ENCODE results near the gene NUDT2. TPM values are rescaled to one million over a fixed set of nuclear protein-coding genes. Genes with fewer than 3 reads are reported as not detected.

NUDT2 gene
- total and polyA plus RNA-seq, 2 donors (not counting 1 experiment from before 2014, with no cell fraction given), result 47.1 to 50.8 TPM

DNA sequence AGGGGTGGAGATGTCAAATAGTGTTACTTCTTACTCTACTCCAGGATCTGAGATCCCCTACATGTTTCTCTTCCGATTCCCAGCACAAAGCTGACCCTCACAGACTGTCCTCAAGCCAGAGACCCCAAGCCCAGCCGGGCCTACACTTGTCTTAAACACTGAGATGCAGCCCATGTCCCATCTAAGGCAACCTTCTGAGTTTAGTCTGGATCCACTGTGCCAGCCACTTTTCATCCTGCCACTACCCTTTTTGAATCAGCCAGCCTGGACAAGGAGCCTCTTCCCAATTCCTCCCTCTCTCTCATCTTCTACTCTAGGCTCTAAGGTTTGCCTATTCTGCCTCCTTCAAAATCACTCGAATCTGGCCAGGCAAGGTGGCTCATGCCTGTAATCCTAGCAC, 53.5 kb downstream of the NUDT2 start:
- Histone ChIP-seq H3K9ac (ENCODE audit: insufficient read depth, low read length) (no peak overlapping the region), H2AFZ (ENCODE audit: low read length) (no peak overlapping the region), H3K27me3 (ENCODE audit: control insufficient read depth, insufficient read depth, low read length) (peaks cover 6% of the 10 kb centered on the region), H3K4me1 (ENCODE audit: control insufficient read depth, extremely low read depth, insufficient read depth, low read length) (peaks cover 3% of the 10 kb centered on the region), H3K4me2 (ENCODE audit: extremely low read depth, insufficient read depth, low read length) (no peak overlapping the region), H3K27ac (ENCODE audit: insufficient read depth, low read length) (no peak overlapping the region), H3K9me3 (ENCODE audit: control insufficient read depth, insufficient read depth, low read depth, low read length) (no peaks in the 10 kb centered on the region), H3K4me3 (replicated peaks in 1 of 4; ENCODE audit: control extremely low read depth in 1 of 4, insufficient read depth in 1 of 4, low read depth in 3 of 4, low read length in 4 of 4) (no peak overlapping the region), H4K20me1 (ENCODE audit: control insufficient read depth, extremely low read depth, insufficient read depth, low read length) (no peaks in the 10 kb centered on the region), H3K36me3 (ENCODE audit: control insufficient read depth, insufficient read depth, low read length) (no peaks in the 10 kb centered on the region), H3K79me2 (ENCODE audit: control insufficient read depth, insufficient read depth, low read length) (no peaks in the 10 kb centered on the region)
- TF ChIP-seq, protein P1, sequence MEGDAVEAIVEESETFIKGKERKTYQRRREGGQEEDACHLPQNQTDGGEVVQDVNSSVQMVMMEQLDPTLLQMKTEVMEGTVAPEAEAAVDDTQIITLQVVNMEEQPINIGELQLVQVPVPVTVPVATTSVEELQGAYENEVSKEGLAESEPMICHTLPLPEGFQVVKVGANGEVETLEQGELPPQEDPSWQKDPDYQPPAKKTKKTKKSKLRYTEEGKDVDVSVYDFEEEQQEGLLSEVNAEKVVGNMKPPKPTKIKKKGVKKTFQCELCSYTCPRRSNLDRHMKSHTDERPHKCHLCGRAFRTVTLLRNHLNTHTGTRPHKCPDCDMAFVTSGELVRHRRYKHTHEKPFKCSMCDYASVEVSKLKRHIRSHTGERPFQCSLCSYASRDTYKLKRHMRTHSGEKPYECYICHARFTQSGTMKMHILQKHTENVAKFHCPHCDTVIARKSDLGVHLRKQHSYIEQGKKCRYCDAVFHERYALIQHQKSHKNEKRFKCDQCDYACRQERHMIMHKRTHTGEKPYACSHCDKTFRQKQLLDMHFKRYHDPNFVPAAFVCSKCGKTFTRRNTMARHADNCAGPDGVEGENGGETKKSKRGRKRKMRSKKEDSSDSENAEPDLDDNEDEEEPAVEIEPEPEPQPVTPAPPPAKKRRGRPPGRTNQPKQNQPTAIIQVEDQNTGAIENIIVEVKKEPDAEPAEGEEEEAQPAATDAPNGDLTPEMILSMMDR (conservative IDR thresholded peaks at IDR 0.05 in 1 of 2, IDR thresholded peaks at IDR 0.05 in 1 of 2; ENCODE audit: low read depth in 1 of 2, low read length in 2 of 2), result no peak
- TF ChIP-seq EZH2 (IDR thresholded peaks at IDR 0.05; ENCODE audit: low read length, missing control alignments), result no peak
- no peak for DNase-seq (ENCODE audit: low read depth in 2 of 2)

DNA sequence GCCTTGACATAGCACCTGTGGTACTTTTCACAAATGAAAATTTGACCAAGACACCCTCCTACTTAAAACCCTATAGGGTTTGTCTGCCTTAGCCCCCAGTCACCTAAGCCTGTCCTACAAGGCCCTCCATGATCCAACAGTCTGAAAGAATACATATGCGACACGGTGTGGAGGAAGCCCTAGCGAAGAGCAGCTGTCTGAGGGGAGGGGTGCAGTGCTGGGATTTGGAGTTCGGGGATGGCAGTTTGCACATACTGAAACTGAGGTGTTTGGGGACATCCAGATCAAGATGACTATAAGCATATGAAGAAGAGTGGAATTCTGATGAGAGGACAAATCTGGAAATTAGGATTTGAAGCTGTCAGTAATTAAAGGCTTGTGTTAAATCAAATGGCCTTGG, 54.5 kb downstream of the NUDT2 start:
- no peak overlapping the region for H3K4me2 ChIP-seq (ENCODE audit: extremely low read depth, insufficient read depth, low read length)
- no peak overlapping the region for H3K4me3 ChIP-seq (replicated peaks in 1 of 4; ENCODE audit: control extremely low read depth in 1 of 4, insufficient read depth in 1 of 4, low read depth in 3 of 4, low read length in 4 of 4)
- peaks cover 6% of the 10 kb centered on the region for H3K27me3 ChIP-seq (ENCODE audit: control insufficient read depth, insufficient read depth, low read length)
- H3K4me1 ChIP-seq (ENCODE audit: control insufficient read depth, extremely low read depth, insufficient read depth, low read length), result peaks cover 3% of the 10 kb centered on the region
- H3K27ac ChIP-seq (ENCODE audit: insufficient read depth, low read length), result no peak overlapping the region
- no peak for DNase-seq (ENCODE audit: low read depth in 2 of 2)
- no peaks in the 10 kb centered on the region for H3K79me2 ChIP-seq (ENCODE audit: control insufficient read depth, insufficient read depth, low read length)
- H4K20me1 ChIP-seq (ENCODE audit: control insufficient read depth, extremely low read depth, insufficient read depth, low read length), result no peaks in the 10 kb centered on the region
- H2AFZ ChIP-seq (ENCODE audit: low read length), result no peak overlapping the region
- H3K36me3 ChIP-seq (ENCODE audit: control insufficient read depth, insufficient read depth, low read length), result no peaks in the 10 kb centered on the region
- no peak overlapping the region for H3K9ac ChIP-seq (ENCODE audit: insufficient read depth, low read length)
- TF ChIP-seq, protein P1 (conservative IDR thresholded peaks at IDR 0.05 in 1 of 2, IDR thresholded peaks at IDR 0.05 in 1 of 2; ENCODE audit: low read depth in 1 of 2, low read length in 2 of 2), result no peak
- no peak for TF ChIP-seq EZH2 (IDR thresholded peaks at IDR 0.05; ENCODE audit: low read length, missing control alignments)
- no peaks in the 10 kb centered on the region for H3K9me3 ChIP-seq (ENCODE audit: control insufficient read depth, insufficient read depth, low read depth, low read length)

DNA sequence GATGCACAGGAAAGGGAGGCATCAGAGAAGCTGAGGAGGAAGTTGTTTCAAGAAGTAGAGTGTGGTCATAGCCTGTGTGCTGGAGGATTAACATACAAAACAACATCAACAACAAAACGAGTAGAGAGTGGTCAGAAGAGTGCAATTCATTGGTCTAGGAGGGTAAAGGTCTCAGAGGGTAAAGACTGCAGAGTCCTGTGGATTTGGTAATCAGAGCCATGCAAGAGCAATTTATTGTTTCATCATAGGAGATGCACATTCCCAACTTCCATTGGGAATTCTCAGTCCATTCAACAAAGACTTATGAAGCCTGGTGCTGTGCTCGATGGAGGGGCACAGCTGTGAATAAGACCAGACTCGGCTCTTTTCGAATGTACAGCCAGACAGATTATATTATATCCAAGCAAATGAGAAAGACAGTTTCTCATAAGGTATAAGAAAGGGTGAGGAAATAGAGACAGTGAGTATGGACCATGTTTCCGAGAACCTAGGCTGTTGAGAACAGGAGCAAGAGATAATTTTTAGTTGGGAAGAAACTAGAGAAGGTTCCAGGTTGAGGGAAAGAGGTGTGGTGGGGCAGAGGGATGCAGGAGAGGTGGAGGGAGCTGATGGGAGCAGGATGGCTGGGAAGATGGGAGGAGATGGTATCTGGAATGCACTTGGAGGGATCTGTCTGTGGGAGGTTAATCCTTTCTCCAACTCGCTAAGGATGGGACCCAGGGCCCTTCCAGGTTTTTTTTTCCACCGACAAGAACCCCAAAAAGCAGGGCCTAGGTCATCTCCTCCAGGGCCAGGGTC, 55.2 kb downstream of the NUDT2 start:
- H2AFZ ChIP-seq (ENCODE audit: low read length), result no peak overlapping the region
- H3K4me2 ChIP-seq (ENCODE audit: extremely low read depth, insufficient read depth, low read length), result no peak overlapping the region
- H3K9me3 ChIP-seq (ENCODE audit: control insufficient read depth, insufficient read depth, low read depth, low read length), result no peaks in the 10 kb centered on the region
- H3K27me3 ChIP-seq (ENCODE audit: control insufficient read depth, insufficient read depth, low read length), result peaks cover 6% of the 10 kb centered on the region
- no peak for DNase-seq (ENCODE audit: low read depth in 2 of 2)
- no peaks in the 10 kb centered on the region for H3K79me2 ChIP-seq (ENCODE audit: control insufficient read depth, insufficient read depth, low read length)
- H3K4me3 ChIP-seq (replicated peaks in 1 of 4; ENCODE audit: control extremely low read depth in 1 of 4, insufficient read depth in 1 of 4, low read depth in 3 of 4, low read length in 4 of 4), result no peak overlapping the region
- H3K4me1 ChIP-seq (ENCODE audit: control insufficient read depth, extremely low read depth, insufficient read depth, low read length), result peaks cover 3% of the 10 kb centered on the region
- H3K9ac ChIP-seq (ENCODE audit: insufficient read depth, low read length), result no peak overlapping the region
- no peak for TF ChIP-seq EZH2 (IDR thresholded peaks at IDR 0.05; ENCODE audit: low read length, missing control alignments)
- TF ChIP-seq, protein P1 (conservative IDR thresholded peaks at IDR 0.05 in 1 of 2, IDR thresholded peaks at IDR 0.05 in 1 of 2; ENCODE audit: low read depth in 1 of 2, low read length in 2 of 2), result no peak
- no peaks in the 10 kb centered on the region for H4K20me1 ChIP-seq (ENCODE audit: control insufficient read depth, extremely low read depth, insufficient read depth, low read length)
- no peak overlapping the region for H3K27ac ChIP-seq (ENCODE audit: insufficient read depth, low read length)
- no peaks in the 10 kb centered on the region for H3K36me3 ChIP-seq (ENCODE audit: control insufficient read depth, insufficient read depth, low read length)

Measured in fibroblast of lung (primary cell).